ENCODE results near the gene MSANTD1. TPM values are rescaled to one million over a fixed set of nuclear protein-coding genes. Genes with fewer than 3 reads are reported as not detected.

The MSANTD1 gene
- polyA plus RNA-seq, 1 donor from 2014 or later, result 12.7 TPM

DNA sequence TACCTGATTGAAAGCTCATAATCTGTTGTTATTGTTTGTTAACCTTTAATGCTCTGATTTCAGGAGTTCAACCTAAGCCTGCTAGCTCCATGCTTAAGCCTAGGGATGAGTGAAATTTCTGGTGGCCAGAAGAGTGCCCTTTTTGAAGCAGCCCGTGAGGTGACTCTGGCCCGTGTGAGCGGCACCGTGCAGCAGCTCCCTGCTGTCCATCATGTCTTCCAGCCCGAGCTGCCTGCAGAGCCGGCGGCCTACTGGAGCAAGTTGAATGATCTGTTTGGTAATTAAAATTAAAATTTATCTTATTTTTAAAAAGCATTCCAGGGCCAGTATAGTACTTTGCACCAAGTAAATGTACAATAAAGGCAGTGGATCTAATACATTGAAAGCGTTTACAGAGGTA, 37.1 kb upstream of the MSANTD1 start:
- no peak overlapping the region for H3K9ac ChIP-seq (ENCODE audit: low read length)
- no peaks in the 10 kb centered on the region for H3K79me2 ChIP-seq (replicated peaks; ENCODE audit: insufficient read depth, low read length)
- H3F3A ChIP-seq (ENCODE audit: insufficient read depth, low read length, poor library complexity, severe bottlenecking), result no peaks in the 10 kb centered on the region
- H3K4me2 ChIP-seq (ENCODE audit: low read length), result no peak overlapping the region
- no peaks in the 10 kb centered on the region for H4K20me1 ChIP-seq (ENCODE audit: insufficient read depth)
- H2AFZ ChIP-seq (ENCODE audit: low read depth, low read length), result no peak overlapping the region
- no peak overlapping the region for H3K27ac ChIP-seq (ENCODE audit: low read length)
- no peaks in the 10 kb centered on the region for H3K9me3 ChIP-seq (ENCODE audit: low read length)
- no peak for TF ChIP-seq EP300 (conservative IDR thresholded peaks at IDR 0.05; ENCODE audit: poor library complexity, severe bottlenecking)
- no peak for TF ChIP-seq POLR2AphosphoS5 (IDR thresholded peaks at IDR 0.05)
- no peak for TF ChIP-seq TAF1 (IDR thresholded peaks at IDR 0.05; ENCODE audit: low read depth)
- TF ChIP-seq, protein P1, sequence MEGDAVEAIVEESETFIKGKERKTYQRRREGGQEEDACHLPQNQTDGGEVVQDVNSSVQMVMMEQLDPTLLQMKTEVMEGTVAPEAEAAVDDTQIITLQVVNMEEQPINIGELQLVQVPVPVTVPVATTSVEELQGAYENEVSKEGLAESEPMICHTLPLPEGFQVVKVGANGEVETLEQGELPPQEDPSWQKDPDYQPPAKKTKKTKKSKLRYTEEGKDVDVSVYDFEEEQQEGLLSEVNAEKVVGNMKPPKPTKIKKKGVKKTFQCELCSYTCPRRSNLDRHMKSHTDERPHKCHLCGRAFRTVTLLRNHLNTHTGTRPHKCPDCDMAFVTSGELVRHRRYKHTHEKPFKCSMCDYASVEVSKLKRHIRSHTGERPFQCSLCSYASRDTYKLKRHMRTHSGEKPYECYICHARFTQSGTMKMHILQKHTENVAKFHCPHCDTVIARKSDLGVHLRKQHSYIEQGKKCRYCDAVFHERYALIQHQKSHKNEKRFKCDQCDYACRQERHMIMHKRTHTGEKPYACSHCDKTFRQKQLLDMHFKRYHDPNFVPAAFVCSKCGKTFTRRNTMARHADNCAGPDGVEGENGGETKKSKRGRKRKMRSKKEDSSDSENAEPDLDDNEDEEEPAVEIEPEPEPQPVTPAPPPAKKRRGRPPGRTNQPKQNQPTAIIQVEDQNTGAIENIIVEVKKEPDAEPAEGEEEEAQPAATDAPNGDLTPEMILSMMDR (IDR thresholded peaks at IDR 0.05; ENCODE audit: poor library complexity, severe bottlenecking), result no peak
- TF ChIP-seq, protein P2, sequence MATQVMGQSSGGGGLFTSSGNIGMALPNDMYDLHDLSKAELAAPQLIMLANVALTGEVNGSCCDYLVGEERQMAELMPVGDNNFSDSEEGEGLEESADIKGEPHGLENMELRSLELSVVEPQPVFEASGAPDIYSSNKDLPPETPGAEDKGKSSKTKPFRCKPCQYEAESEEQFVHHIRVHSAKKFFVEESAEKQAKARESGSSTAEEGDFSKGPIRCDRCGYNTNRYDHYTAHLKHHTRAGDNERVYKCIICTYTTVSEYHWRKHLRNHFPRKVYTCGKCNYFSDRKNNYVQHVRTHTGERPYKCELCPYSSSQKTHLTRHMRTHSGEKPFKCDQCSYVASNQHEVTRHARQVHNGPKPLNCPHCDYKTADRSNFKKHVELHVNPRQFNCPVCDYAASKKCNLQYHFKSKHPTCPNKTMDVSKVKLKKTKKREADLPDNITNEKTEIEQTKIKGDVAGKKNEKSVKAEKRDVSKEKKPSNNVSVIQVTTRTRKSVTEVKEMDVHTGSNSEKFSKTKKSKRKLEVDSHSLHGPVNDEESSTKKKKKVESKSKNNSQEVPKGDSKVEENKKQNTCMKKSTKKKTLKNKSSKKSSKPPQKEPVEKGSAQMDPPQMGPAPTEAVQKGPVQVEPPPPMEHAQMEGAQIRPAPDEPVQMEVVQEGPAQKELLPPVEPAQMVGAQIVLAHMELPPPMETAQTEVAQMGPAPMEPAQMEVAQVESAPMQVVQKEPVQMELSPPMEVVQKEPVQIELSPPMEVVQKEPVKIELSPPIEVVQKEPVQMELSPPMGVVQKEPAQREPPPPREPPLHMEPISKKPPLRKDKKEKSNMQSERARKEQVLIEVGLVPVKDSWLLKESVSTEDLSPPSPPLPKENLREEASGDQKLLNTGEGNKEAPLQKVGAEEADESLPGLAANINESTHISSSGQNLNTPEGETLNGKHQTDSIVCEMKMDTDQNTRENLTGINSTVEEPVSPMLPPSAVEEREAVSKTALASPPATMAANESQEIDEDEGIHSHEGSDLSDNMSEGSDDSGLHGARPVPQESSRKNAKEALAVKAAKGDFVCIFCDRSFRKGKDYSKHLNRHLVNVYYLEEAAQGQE (IDR thresholded peaks at IDR 0.05; ENCODE audit: borderline replicate concordance), result no peak
- TF ChIP-seq SMC3 (conservative IDR thresholded peaks at IDR 0.05; ENCODE audit: poor library complexity), result no peak
- no peak for TF ChIP-seq EZH2 (IDR thresholded peaks at IDR 0.05; ENCODE audit: borderline replicate concordance, insufficient read depth, low read length, poor library complexity, severe bottlenecking)
- no peak for TF ChIP-seq MXI1 (conservative IDR thresholded peaks at IDR 0.05; ENCODE audit: poor library complexity, severe bottlenecking)
- no peak overlapping the region for H3K4me3 ChIP-seq (ENCODE audit: low read length)
- no peaks in the 10 kb centered on the region for H3K27me3 ChIP-seq (ENCODE audit: insufficient read depth, low read depth, low read length)
- peaks cover 23% of the 10 kb centered on the region for H3K36me3 ChIP-seq (ENCODE audit: insufficient read depth, low read length)
- no peaks in the 10 kb centered on the region for H3K9me2 ChIP-seq (ENCODE audit: insufficient read depth, low read length)

DNA sequence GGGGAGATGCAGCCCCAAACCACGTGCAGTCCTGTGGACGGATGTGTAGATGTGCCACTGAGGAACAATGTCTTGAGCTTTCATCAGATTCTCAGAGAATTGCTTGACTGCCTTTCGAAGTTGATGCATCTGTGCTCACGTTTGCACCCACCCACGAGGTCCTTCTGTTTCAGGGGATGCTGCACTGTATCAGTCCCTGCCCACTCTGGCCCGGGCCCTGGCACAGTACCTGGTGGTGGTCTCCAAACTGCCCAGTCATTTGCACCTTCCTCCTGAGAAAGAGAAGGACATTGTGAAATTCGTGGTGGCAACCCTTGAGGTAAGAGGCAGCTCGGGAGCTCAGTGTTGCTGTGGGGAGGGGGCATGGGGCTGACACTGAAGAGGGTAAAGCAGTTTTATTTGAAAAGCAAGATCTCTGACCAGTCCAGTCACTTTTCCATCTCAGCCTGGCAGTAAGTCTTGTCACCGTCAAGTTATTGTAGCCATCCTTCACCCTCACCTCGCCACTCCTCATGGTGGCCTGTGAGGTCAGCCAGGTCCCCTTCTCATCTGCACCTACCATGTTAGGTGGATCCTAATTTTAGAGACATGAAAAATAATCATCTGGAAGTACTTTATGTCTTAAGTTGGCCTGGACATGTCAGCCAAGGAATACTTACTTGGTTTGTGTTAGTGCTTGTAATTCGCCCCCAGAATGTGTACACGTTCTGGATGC, 36.4 kb upstream of the MSANTD1 start:
- H3K36me3 ChIP-seq (ENCODE audit: insufficient read depth, low read length), result peaks cover 23% of the 10 kb centered on the region

More for the DNA sequence above, 36.4 kb upstream of the MSANTD1 start:
- no peak overlapping the region for H3K4me3 ChIP-seq (ENCODE audit: low read length)
- H3K9me2 ChIP-seq (ENCODE audit: insufficient read depth, low read length), result no peaks in the 10 kb centered on the region
- no peak overlapping the region for H3K4me2 ChIP-seq (ENCODE audit: low read length)
- H3K27ac ChIP-seq (ENCODE audit: low read length), result no peak overlapping the region
- no peaks in the 10 kb centered on the region for H3K27me3 ChIP-seq (ENCODE audit: insufficient read depth, low read depth, low read length)
- H2AFZ ChIP-seq (ENCODE audit: low read depth, low read length), result no peak overlapping the region
- H3K79me2 ChIP-seq (replicated peaks; ENCODE audit: insufficient read depth, low read length), result no peaks in the 10 kb centered on the region
- H3K9ac ChIP-seq (ENCODE audit: low read length), result no peak overlapping the region
- H3F3A ChIP-seq (ENCODE audit: insufficient read depth, low read length, poor library complexity, severe bottlenecking), result no peaks in the 10 kb centered on the region
- no peaks in the 10 kb centered on the region for H4K20me1 ChIP-seq (ENCODE audit: insufficient read depth)
- TF ChIP-seq, protein P2 (IDR thresholded peaks at IDR 0.05; ENCODE audit: borderline replicate concordance), result no peak
- no peak for TF ChIP-seq EZH2 (IDR thresholded peaks at IDR 0.05; ENCODE audit: borderline replicate concordance, insufficient read depth, low read length, poor library complexity, severe bottlenecking)
- TF ChIP-seq MXI1 (conservative IDR thresholded peaks at IDR 0.05; ENCODE audit: poor library complexity, severe bottlenecking), result no peak
- TF ChIP-seq, protein P1 (IDR thresholded peaks at IDR 0.05; ENCODE audit: poor library complexity, severe bottlenecking), result no peak
- no peak for TF ChIP-seq RAD21 (conservative IDR thresholded peaks at IDR 0.05)
- TF ChIP-seq SMC3 (conservative IDR thresholded peaks at IDR 0.05; ENCODE audit: poor library complexity), result no peak
- no peak for TF ChIP-seq POLR2AphosphoS5 (IDR thresholded peaks at IDR 0.05)
- no peak for TF ChIP-seq TAF1 (IDR thresholded peaks at IDR 0.05; ENCODE audit: low read depth)
- no peak for TF ChIP-seq EP300 (conservative IDR thresholded peaks at IDR 0.05; ENCODE audit: poor library complexity, severe bottlenecking)
- no peaks in the 10 kb centered on the region for H3K9me3 ChIP-seq (ENCODE audit: low read length)

All from neural cell (in vitro differentiated cells).